ENCODE results near the gene SCN3B. TPM values are rescaled to one million over a fixed set of nuclear protein-coding genes. Genes with fewer than 3 reads are reported as not detected.

The SCN3B gene
- total and polyA plus RNA-seq, 2 donors from 2014 or later: 0.43 to 2.8 TPM

DNA sequence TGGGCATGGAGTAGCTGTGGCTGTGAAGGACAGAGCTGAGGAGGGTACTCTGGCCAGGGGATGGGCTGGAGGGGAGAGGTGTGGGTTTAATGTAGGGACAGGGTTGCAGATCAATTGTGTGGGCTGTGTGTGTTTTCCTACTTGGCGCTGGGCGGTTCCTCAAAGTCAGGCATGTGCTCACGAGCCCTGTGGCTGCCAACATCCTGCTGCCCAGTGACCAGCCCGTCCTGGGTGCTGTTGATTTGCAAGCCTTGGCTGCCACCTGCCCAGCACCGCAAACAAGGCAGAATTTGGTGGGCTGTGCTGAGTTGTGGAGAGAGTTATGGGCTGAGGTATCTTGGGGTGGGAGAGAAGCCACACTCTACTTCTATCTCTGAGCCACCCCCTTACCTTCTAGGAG is 69.2 kb downstream of the SCN3B start:
- H3K27me3 ChIP-seq (ENCODE audit: control insufficient read depth, insufficient read depth, low read length): no peaks in the 10 kb centered on the region
- no peak overlapping the region for H3K27ac ChIP-seq (ENCODE audit: low read depth in 2 of 2, low read length in 2 of 2)
- no peaks in the 10 kb centered on the region for H3K36me3 ChIP-seq (ENCODE audit: control insufficient read depth in 2 of 3, insufficient read depth in 3 of 3, low read length in 3 of 3)
- no peak overlapping the region for H3K4me3 ChIP-seq (ENCODE audit: low read length in 3 of 3)
- no peak overlapping the region for H3K9ac ChIP-seq (ENCODE audit: low read length in 3 of 3)
- H3K4me1 ChIP-seq (ENCODE audit: control insufficient read depth in 2 of 3, insufficient read depth in 2 of 3, low read depth in 1 of 3, low read length in 3 of 3): peaks cover 0 to 2% (median 0%) of the 10 kb centered on the region in 3 donors
- H3K9me3 ChIP-seq (ENCODE audit: control insufficient read depth in 2 of 3, insufficient read depth in 1 of 3, low read length in 3 of 3): no peaks in the 10 kb centered on the region
- FAIRE-seq (no peak), DNase-seq (no peak)
- TF ChIP-seq, protein P1, sequence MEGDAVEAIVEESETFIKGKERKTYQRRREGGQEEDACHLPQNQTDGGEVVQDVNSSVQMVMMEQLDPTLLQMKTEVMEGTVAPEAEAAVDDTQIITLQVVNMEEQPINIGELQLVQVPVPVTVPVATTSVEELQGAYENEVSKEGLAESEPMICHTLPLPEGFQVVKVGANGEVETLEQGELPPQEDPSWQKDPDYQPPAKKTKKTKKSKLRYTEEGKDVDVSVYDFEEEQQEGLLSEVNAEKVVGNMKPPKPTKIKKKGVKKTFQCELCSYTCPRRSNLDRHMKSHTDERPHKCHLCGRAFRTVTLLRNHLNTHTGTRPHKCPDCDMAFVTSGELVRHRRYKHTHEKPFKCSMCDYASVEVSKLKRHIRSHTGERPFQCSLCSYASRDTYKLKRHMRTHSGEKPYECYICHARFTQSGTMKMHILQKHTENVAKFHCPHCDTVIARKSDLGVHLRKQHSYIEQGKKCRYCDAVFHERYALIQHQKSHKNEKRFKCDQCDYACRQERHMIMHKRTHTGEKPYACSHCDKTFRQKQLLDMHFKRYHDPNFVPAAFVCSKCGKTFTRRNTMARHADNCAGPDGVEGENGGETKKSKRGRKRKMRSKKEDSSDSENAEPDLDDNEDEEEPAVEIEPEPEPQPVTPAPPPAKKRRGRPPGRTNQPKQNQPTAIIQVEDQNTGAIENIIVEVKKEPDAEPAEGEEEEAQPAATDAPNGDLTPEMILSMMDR (IDR thresholded peaks at IDR 0.05; ENCODE audit: borderline replicate concordance, extremely low read depth, insufficient read depth): no peak
- intact Hi-C loops (cut with DNase I): no loop called here

DNA sequence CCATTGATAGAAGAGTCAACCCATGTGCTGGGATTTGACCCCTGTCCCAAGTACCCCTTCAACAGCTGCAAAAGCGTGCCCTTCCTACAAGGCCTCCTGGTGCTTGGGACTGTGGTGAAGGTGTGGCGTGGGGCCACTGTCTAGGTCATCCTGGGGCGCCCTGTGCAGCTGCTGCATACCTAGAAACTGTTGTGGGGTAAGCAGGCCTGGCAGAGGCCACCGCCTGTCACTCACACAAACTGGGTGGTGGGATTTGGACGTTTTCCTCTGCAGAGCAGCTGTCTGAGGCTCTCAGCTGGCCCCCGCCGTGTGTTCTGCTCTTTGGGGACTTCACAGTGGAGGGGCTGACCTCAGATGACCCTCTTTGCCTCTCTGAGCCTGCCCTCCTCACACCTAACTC is 69.7 kb downstream of the SCN3B start:
- Histone ChIP-seq H3K27ac (ENCODE audit: low read depth in 2 of 2, low read length in 2 of 2) (no peak overlapping the region), H3K36me3 (ENCODE audit: control insufficient read depth in 2 of 3, insufficient read depth in 3 of 3, low read length in 3 of 3) (no peaks in the 10 kb centered on the region), H3K27me3 (ENCODE audit: control insufficient read depth, insufficient read depth, low read length) (no peaks in the 10 kb centered on the region), H3K4me3 (ENCODE audit: low read length in 3 of 3) (no peak overlapping the region), H3K9me3 (ENCODE audit: control insufficient read depth in 2 of 3, insufficient read depth in 1 of 3, low read length in 3 of 3) (no peaks in the 10 kb centered on the region), H3K9ac (ENCODE audit: low read length in 3 of 3) (no peak overlapping the region), H3K4me1 (ENCODE audit: control insufficient read depth in 2 of 3, insufficient read depth in 2 of 3, low read depth in 1 of 3, low read length in 3 of 3) (no peaks in the 10 kb centered on the region)
- intact Hi-C loops (cut with DNase I): loop anchor here (5.0 kb wide), 1 partner anchor 123 kb away; no protein-coding TSS in a partner anchor
- TF ChIP-seq, protein P1 (IDR thresholded peaks at IDR 0.05; ENCODE audit: borderline replicate concordance, extremely low read depth, insufficient read depth): no peak
- FAIRE-seq: no peak
- DNase-seq: no peak

DNA sequence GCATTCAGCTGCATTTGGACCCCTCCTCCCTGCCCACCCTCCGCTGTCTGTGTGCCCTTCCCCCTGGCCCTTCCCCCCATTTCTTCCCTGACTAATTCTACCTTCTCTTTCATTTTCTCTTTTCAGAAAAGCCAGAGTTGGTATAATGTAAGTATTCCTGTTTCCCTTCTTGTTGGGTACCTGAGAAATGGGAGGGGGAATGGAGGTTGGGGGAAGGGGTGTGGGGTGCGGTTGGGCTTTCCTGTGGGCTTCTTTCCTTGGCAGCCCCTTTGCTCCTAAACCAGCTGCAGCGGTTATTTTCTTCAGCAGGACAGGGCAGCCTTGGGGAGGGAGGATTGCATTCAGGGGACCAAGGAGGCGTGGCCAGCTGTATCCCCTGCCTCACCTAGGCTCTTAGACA is 70.2 kb downstream of the SCN3B start:
- H3K27ac ChIP-seq (ENCODE audit: low read depth in 2 of 2, low read length in 2 of 2): no peak overlapping the region
- intact Hi-C loops (cut with DNase I): loop anchor here (5.0 kb wide), 1 partner anchor 123 kb away; no protein-coding TSS in a partner anchor
- H3K9me3 ChIP-seq (ENCODE audit: control insufficient read depth in 2 of 3, insufficient read depth in 1 of 3, low read length in 3 of 3): no peaks in the 10 kb centered on the region
- H3K4me1 ChIP-seq (ENCODE audit: control insufficient read depth in 2 of 3, insufficient read depth in 2 of 3, low read depth in 1 of 3, low read length in 3 of 3): no peaks in the 10 kb centered on the region
- FAIRE-seq: no peak
- no peak for DNase-seq
- no peak overlapping the region for H3K4me3 ChIP-seq (ENCODE audit: low read length in 3 of 3)
- H3K36me3 ChIP-seq (ENCODE audit: control insufficient read depth in 2 of 3, insufficient read depth in 3 of 3, low read length in 3 of 3): no peaks in the 10 kb centered on the region
- H3K9ac ChIP-seq (ENCODE audit: low read length in 3 of 3): no peak overlapping the region
- TF ChIP-seq, protein P1 (IDR thresholded peaks at IDR 0.05; ENCODE audit: borderline replicate concordance, extremely low read depth, insufficient read depth): no peak
- no peaks in the 10 kb centered on the region for H3K27me3 ChIP-seq (ENCODE audit: control insufficient read depth, insufficient read depth, low read length)

DNA sequence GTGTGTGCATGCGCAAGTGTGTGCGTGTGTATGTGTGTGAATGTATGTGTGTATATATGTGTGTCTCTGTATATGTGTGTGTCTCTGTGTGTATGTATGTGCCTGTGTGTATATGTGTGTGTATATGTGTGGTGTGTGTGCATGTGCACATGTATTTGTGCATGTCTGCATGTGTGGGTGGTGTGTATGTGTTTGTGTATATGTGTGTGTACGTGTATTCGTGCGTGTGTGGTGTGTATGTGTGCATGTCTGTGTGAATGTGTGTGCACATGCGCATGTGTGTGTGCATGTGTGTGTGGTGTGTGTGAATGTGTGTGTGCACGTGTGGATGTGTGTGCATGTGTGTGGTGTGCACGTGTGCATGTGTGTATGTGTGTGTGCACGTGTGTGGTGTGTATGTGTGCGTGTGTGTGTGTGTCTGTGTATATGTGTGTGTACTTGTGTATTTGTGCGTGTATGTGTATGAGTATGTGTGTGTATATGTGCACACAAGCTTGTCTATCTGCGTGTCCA is 71.4 kb downstream of the SCN3B start:
- Histone ChIP-seq H3K9ac (ENCODE audit: low read length in 3 of 3) (no peak overlapping the region), H3K4me1 (ENCODE audit: control insufficient read depth in 2 of 3, insufficient read depth in 2 of 3, low read depth in 1 of 3, low read length in 3 of 3) (no peaks in the 10 kb centered on the region), H3K27me3 (ENCODE audit: control insufficient read depth, insufficient read depth, low read length) (no peaks in the 10 kb centered on the region), H3K36me3 (ENCODE audit: control insufficient read depth in 2 of 3, insufficient read depth in 3 of 3, low read length in 3 of 3) (no peaks in the 10 kb centered on the region), H3K27ac (ENCODE audit: low read depth in 2 of 2, low read length in 2 of 2) (no peak overlapping the region), H3K4me3 (ENCODE audit: low read length in 3 of 3) (no peak overlapping the region), H3K9me3 (ENCODE audit: control insufficient read depth in 2 of 3, insufficient read depth in 1 of 3, low read length in 3 of 3) (no peaks in the 10 kb centered on the region)
- no peak for FAIRE-seq
- TF ChIP-seq, protein P1 (IDR thresholded peaks at IDR 0.05; ENCODE audit: borderline replicate concordance, extremely low read depth, insufficient read depth): no peak
- intact Hi-C loops (cut with DNase I): loop anchor here (5.0 kb wide), 1 partner anchor 124 kb away; no protein-coding TSS in a partner anchor
- DNase-seq: no peak
